Activated T-cell treated with anti-CD3 and anti-CD28 coated beads for 48 hours (primary cell): ENCODE data around the gene PPP2R2B.
"Not testable (repeated sequence)": the region's sequence is repeated elsewhere in the genome, so short reads cannot be mapped to it uniquely, and the experiment has no call there.

ENCODE experiments used
- DNase-seq: peaks from one replicate; pipeline ENCODE4 v3.0.0-alpha.2; 2020; ENCODE audit warnings: low read depth

Gene PPP2R2B

GRCh38 chr5:146744068-146744745 is 134.3 kb downstream of the PPP2R2B start:
- DNase-seq = no peak

DNA sequence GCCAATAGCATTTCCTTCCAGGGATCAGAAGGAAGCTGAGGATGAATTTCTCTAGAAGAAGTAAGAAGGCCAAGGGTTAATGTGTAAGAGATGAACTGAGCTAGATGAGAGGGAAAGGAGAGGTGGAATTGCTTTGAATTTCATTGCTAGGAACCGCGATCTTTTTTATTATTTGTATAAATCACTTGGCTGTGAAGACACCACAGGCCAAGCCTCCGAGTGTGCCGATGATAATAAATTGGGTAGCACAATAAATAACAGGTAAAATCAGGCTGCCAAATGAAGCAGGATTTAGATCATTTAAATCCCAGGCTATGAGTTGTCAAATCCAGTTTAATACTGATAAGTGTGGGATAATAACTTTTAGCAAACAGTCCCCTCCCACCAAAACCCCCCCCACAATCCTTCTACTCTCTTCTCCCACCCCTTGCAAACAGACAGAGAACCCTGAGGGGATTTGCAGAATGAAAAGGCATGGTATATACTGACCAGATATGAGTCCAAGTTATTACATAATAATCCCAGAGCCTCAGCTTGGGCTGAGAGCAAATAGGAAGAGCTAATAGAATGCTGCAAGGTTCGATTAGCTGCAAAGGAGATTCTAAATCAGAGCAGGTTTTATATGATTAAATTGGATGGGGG is 143.5 kb downstream of the PPP2R2B start:
- DNase-seq = no peak

DNA sequence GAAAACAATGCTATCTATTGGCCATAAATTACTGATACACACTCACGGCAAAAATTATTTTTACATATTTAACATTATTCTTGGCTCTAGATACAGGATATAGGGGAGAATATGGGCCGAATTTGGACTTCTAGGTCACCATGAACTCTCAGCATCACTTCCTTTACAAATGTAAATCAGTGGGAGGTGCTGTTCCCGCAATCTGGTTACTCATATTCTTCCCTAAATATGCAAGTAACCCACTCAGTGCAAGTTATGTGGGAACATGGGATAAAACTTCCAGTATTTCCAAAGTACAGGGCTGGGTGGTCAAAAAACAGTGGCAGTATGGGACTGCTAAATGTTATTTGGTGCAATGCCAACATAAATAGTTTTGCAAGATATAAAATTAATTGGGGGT is 145.6 kb downstream of the PPP2R2B start:
- no peak for DNase-seq

GRCh38 chr5:146731909-146732659 is 146.5 kb downstream of the PPP2R2B start:
- no peak for DNase-seq

DNA sequence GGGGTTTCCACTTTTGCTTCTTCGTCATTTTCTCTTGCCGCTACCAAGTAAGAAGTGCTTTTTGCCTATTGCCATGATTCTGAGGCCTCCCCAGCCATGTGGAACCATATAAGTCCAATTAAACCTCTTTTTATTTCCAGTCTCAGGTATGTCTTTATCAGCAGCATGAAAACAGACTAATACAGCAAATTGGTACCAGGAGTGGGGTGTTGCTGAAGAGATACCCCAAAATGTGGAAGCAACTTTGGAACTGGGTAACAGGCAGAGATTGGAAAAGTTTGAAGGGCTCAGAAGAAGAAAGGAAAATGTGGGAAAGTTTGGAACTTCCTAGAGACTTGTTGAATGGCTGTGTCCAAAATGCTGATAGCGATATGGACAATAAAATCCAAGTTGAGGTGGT is 149.8 kb downstream of the PPP2R2B start:
- DNase-seq = not testable (repeated sequence)

GRCh38 chr5:146726891-146727290 is 151.7 kb downstream of the PPP2R2B start:
- DNase-seq = no peak

DNA sequence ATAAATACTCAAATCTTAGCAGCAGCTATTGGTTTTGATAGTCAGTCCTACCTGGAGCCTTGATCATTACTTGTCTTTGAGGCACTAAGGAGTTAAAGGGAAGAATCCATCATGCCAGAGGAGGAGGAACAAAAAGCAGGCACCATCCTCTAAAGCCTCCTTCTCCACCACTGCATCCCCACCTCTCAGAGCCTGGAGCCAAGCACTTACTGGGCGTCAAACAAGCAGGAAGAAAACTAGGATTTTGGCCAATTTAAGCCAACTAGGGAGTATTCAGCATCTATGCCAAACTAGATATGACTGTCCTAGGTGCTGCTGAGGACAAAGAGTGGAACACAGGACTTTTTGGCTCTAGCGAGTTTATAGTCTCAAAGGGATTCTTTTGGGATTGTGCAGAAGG is 152.5 kb downstream of the PPP2R2B start:
- no peak for DNase-seq

GRCh38 chr5:146725025-146725424 is 153.5 kb downstream of the PPP2R2B start:
- no peak for DNase-seq

DNA sequence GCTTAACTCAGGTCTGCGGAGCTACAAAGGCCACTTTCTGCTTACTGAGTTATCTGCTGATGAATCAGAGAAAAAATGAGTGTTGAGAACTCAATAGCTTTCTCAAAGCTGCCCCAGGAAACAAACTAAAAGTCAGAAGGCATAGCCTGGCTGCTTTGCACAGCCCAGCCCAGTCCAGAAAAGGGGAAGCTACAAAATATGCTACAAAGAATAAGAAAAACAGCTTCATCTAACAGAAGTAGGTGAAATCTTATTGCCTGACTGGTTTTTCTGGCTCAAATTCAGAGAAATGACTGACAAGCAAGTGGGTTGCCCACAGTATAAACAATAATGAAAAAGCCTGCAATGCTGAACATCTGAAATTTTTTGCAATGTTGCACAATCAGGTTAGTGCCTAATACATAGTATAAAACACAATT is 156.2 kb downstream of the PPP2R2B start:
- no peak for DNase-seq

GRCh38 chr5:146721073-146721815 is 157.3 kb downstream of the PPP2R2B start:
- no peak for DNase-seq

GRCh38 chr5:146720107-146720506 is 158.4 kb downstream of the PPP2R2B start:
- DNase-seq = no peak

DNA sequence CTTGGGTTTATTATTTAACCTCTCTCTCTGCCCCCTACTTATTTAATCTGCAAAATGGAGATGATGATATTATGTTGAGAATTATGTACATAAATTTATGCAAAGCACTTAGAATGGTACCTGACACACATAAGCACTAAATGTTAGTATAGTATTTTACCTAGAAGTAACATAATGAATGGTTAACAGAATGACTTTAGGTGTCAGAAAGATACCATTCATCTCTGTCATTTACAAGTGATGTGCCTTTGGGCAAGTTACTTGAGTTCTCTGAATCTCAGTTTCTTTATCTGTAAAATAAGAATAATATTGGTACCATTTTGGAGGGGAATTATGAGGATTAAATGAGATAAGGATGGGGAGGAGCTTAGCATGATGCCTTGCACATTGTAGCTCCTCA is 159.4 kb downstream of the PPP2R2B start:
- DNase-seq = no peak

DNA sequence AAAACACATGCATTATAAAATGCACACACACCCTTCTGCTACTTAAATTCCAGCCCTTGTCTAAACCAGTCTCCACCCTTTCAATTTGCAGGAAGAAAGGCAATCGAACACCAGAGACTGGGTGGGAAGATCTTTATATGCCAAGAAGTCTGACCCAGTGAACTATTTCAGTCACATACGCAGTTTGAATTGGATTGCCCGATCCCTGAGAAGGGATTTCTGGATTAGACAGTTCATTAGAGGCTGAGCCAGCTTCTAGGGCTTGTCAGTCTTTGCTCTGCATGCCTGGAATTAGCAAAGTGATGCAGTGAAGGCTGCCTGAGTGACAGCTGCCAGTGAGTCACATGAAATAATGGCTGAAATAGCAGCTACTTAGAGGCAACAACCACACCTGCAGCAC is 159.9 kb downstream of the PPP2R2B start:
- DNase-seq = no peak

- no peak for DNase-seq
Measured at GRCh38 chr5:146717951-146718350, 160.6 kb downstream of the PPP2R2B start.

- no peak for DNase-seq
Measured at GRCh38 chr5:146716636-146717035, 161.9 kb downstream of the PPP2R2B start.

- no peak for DNase-seq
Measured at GRCh38 chr5:146710348-146710747, 168.2 kb downstream of the PPP2R2B start.

- DNase-seq = no peak
Measured at GRCh38 chr5:146707316-146707715, 171.2 kb downstream of the PPP2R2B start.

DNA sequence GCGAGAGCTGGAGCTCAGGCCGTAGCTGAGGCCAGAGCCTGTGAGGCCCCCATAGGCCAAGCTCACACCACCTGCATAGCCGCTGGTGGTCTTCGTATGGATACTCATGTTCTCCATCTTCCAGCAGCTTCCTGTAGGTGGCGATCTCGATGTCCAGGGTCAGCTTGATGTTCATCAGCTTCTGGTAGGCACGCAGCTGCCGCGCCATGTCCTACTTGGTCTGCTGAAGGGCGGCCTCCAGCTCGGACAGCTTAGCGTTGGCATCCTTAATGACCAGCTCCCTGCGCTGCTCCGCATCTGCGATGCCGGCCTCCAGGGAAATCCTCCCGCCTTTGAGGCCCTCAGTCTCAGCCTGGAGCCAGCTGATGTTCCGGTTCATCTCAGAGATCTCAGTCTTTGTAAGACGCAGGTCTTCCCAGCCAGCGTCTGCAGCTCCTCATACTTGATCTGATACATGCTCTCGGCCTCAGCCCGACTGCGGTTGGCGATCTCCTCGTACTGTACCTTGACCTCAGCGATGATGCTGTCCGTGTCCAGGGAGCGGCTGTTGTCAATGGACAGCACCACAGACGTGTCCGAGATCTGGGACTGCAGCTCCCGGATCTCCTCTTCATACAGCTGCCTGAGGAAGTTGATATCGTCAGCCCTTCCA is 172.1 kb downstream of the PPP2R2B start:
- DNase-seq = no peak

DNA sequence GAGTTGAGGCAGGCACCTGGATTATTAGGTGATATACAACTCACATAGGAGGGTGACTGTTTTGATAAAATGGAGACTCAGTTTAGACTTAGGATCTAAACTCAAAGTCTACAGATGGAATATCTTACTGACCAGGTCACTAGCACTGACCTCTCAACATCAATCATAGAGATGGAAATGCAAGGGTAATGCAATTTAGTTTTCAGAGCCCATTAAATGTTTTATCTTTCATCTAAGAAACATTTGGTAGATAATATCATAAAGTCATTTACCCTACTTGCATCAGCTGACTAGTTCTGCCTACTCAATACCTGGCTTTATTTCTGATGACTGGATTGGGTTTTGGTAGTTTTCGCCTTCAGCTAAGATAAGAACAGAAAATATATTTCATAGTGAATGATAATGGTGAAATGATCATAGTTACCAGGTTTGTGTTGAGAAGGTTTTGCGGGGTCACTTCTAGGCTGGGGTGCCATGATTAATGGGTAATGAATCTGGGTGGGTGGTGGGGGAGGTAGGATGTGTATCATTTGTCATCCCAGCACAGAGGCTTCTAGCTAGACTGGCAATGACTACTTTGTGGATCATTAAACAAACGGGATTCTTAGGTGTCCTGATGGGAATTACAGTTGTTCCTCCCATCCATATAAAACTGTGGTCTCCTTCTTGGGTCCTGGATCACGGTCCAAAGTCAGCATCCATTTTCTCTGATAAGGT is 173.4 kb downstream of the PPP2R2B start:
- DNase-seq = no peak

- no peak for DNase-seq
Measured at GRCh38 chr5:146703899-146704298, 174.7 kb downstream of the PPP2R2B start.

- no peak for DNase-seq
Measured at GRCh38 chr5:146703499-146703898, 175.1 kb downstream of the PPP2R2B start.
